ENCODE data around the gene OR5AP2.
"Not testable (repeated sequence)": the region's sequence is repeated elsewhere in the genome, so short reads cannot be mapped to it uniquely, and the experiment has no call there.

Gene OR5AP2

GRCh38 chr11:56642339-56642738 lies at the start of gene OR5AP2:
Gene OR5AP2 (minus strand): TSS chr11:56642439. CDS start chr11:56642439, 0 bp downstream.
- DNase-seq (ENCODE audit: low read depth), result no peak

GRCh38 chr11:56691179-56691578 lies 48.9 kb upstream of the OR5AP2 start:
- not testable (repeated sequence) for DNase-seq (ENCODE audit: low read depth)

- DNase-seq (ENCODE audit: low read depth), result no peak
These were observed 46.4 kb upstream of the OR5AP2 start for GRCh38 chr11:56688554-56689100.

- DNase-seq (ENCODE audit: low read depth), result no peak
These were observed 28.7 kb upstream of the OR5AP2 start for GRCh38 chr11:56670984-56671383.

GRCh38 chr11:56663386-56663785 lies 21.1 kb upstream of the OR5AP2 start, which contains the start of gene OR5AR1:
Gene OR5AR1 (plus strand): TSS chr11:56663686. CDS start chr11:56663686, 0 bp downstream.
- DNase-seq (ENCODE audit: low read depth), result no peak

GRCh38 chr11:56659755-56660154 lies 17.5 kb upstream of the OR5AP2 start:
- no peak for DNase-seq (ENCODE audit: low read depth)

- no peak for DNase-seq (ENCODE audit: low read depth)
These were observed 4.7 kb downstream of the OR5AP2 start for GRCh38 chr11:56637500-56637899.

GRCh38 chr11:56636861-56637260 lies 5.4 kb downstream of the OR5AP2 start:
- DNase-seq (ENCODE audit: low read depth), result no peak

GRCh38 chr11:56632329-56632728 lies 9.9 kb downstream of the OR5AP2 start:
- DNase-seq (ENCODE audit: low read depth), result no peak

- DNase-seq (ENCODE audit: low read depth), result no peak
These were observed 16.3 kb downstream of the OR5AP2 start for GRCh38 chr11:56625946-56626345.

- no peak for DNase-seq (ENCODE audit: low read depth)
These were observed 17.6 kb downstream of the OR5AP2 start for GRCh38 chr11:56624661-56625110.

GRCh38 chr11:56611174-56611573 lies 31.1 kb downstream of the OR5AP2 start:
- DNase-seq (ENCODE audit: low read depth), result no peak

- not testable (repeated sequence) for DNase-seq (ENCODE audit: low read depth)
These were observed 50.0 kb downstream of the OR5AP2 start for GRCh38 chr11:56592088-56592717.
